Ishikawa (cell line): Measurements from ENCODE around the gene GXYLT2.

Source experiments
- CEBPB ChIP-seq: IDR thresholded peaks from 2 replicates; pipeline ENCODE4 v1.6.1; 2012
- CREB1 ChIP-seq: IDR thresholded peaks from 2 replicates; pipeline ENCODE4 v1.6.1; 2012; ENCODE audit warnings: low read depth
- EGR1 ChIP-seq: IDR thresholded peaks from 2 replicates; pipeline ENCODE4 v1.6.1; 2012
- EP300 ChIP-seq: IDR thresholded peaks from 2 replicates; pipeline ENCODE4 v1.6.1; 2012; ENCODE audit warnings: borderline replicate concordance
- MAX ChIP-seq: IDR thresholded peaks from 2 replicates; pipeline ENCODE4 v1.6.1; 2012
- NFIC ChIP-seq: IDR thresholded peaks from 2 replicates; pipeline ENCODE4 v1.6.1; 2012
- RAD21 ChIP-seq: IDR thresholded peaks from 2 replicates; pipeline ENCODE4 v1.6.1; 2012; ENCODE audit warnings: low read depth
- REST ChIP-seq: IDR thresholded peaks from 2 replicates; pipeline ENCODE4 v1.6.1; 2012; ENCODE audit warnings: low read depth, mild to moderate bottlenecking
- TAF1 ChIP-seq: IDR thresholded peaks from 2 replicates; pipeline ENCODE4 v1.6.1; 2012; ENCODE audit warnings: low read depth, mild to moderate bottlenecking
- TCF12 ChIP-seq: IDR thresholded peaks from 2 replicates; pipeline ENCODE4 v1.6.1; 2012; ENCODE audit warnings: low read depth
- TEAD4 ChIP-seq: IDR thresholded peaks from 2 replicates; pipeline ENCODE4 v1.6.1; 2012
- YY1 ChIP-seq: IDR thresholded peaks from 2 replicates; pipeline ENCODE4 v1.6.1; 2012; ENCODE audit warnings: low read depth
- ZBTB7A ChIP-seq: IDR thresholded peaks from 2 replicates; pipeline ENCODE4 v1.6.1; 2012; ENCODE audit warnings: low read depth

DNA sequence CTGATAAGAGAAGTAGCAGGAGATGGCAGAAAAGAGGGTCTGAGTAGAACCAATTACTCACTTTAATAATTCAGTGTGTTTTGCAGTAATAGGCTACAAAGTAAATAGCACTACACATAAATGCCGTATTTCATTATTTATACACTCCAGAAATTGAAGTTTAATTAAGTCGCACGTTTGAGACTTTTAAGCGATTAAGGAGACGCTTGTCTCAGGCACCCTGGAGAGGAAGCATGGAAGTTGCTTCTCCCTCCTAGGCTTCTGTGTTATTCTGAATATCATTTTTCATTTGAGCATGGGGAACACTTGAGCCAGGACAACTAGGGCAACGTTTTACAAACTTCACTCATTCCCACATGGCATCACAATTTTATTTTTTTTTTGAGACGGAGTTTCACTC lies 12.2 kb downstream of the GXYLT2 start:
- TF ChIP-seq EGR1 (no peak), MAX (no peak), TAF1 (no peak), YY1 (no peak), CEBPB (no peak), ZBTB7A (no peak), TCF12 (no peak), NFIC (no peak), EP300 (no peak), RAD21 (no peak), CREB1 (no peak), REST (no peak), TEAD4 (no peak)
